Fibroblast of the conjunctiva (primary cell): Measurements from ENCODE around the gene CHD9.
A peak's percentile ranks its signal among the peaks of the same experiment; 100 is the strongest.
"Not testable (repeated sequence)": the region's sequence is repeated elsewhere in the genome, so short reads cannot be mapped to it uniquely, and the experiment has no call there.

Source experiments
- DNase-seq: peaks from one replicate; pipeline ENCODE4 v3.0.0-alpha.2; 2010; ENCODE audit warnings: low read depth

Gene CHD9

GRCh38 chr16:53047515-53047914 lies 7.3 kb upstream of the CHD9 start:
- not testable (repeated sequence) for DNase-seq

- no peak for DNase-seq
These were observed 6.5 kb upstream of the CHD9 start for GRCh38 chr16:53048139-53048915.

- not testable (repeated sequence) for DNase-seq
These were observed 3.5 kb upstream of the CHD9 start for GRCh38 chr16:53051255-53051654.

- peak; percentile 84 for DNase-seq
These were observed 2.0 kb upstream of the CHD9 start, which contains the start of gene CHD9NB for GRCh38 chr16:53052519-53053501. TSS of gene CHD9NB (minus strand) at chr16:53052897. CDS start at chr16:53044158, 8,739 bp downstream.

GRCh38 chr16:53053967-53054669 lies 673 bp upstream of the CHD9 start:
- DNase-seq = no peak

GRCh38 chr16:53055541-53056391 lies 975 bp downstream of the CHD9 start:
- peak; percentile 51 for DNase-seq

GRCh38 chr16:53056392-53056881 lies 1.6 kb downstream of the CHD9 start:
- no peak for DNase-seq

GRCh38 chr16:53057658-53058057 lies 2.9 kb downstream of the CHD9 start:
- no peak for DNase-seq

GRCh38 chr16:53058441-53058840 lies 3.6 kb downstream of the CHD9 start:
- DNase-seq = no peak

GRCh38 chr16:53058882-53059281 lies 4.1 kb downstream of the CHD9 start:
- no peak for DNase-seq

GRCh38 chr16:53059672-53060071 lies 4.9 kb downstream of the CHD9 start:
- DNase-seq = no peak

- DNase-seq = no peak
These were observed 6.5 kb downstream of the CHD9 start for GRCh38 chr16:53061256-53061655.

GRCh38 chr16:53061701-53062159 lies 6.9 kb downstream of the CHD9 start:
- DNase-seq = no peak

- DNase-seq = no peak
These were observed 9.3 kb downstream of the CHD9 start for GRCh38 chr16:53064081-53064578.

- no peak for DNase-seq
These were observed 10.8 kb downstream of the CHD9 start for GRCh38 chr16:53065461-53066061.

GRCh38 chr16:53067675-53068074 lies 12.9 kb downstream of the CHD9 start:
- DNase-seq = no peak

GRCh38 chr16:53068423-53068833 lies 13.6 kb downstream of the CHD9 start:
- DNase-seq = no peak

- DNase-seq = no peak
These were observed 15.0 kb downstream of the CHD9 start for GRCh38 chr16:53069772-53070171.

GRCh38 chr16:53071748-53072301 lies 17.0 kb downstream of the CHD9 start:
- DNase-seq = no peak

GRCh38 chr16:53073022-53073421 lies 18.2 kb downstream of the CHD9 start:
- no peak for DNase-seq
